Measurements from ENCODE around the gene SOX10.

The SOX10 gene

GRCh38 chr22:37970864-37971263 is 13.5 kb downstream of the SOX10 start:
- Histone ChIP-seq H3K4me3 (ENCODE audit: low read depth, low read length) (no peak overlapping the region), H3K27ac (ENCODE audit: extremely low read depth, low read depth, low read length) (no peak overlapping the region), H3K4me1 (ENCODE audit: control insufficient read depth, insufficient read depth, low read length) (no peaks in the 10 kb centered on the region), H3K36me3 (ENCODE audit: control insufficient read depth in 2 of 2, insufficient read depth in 1 of 2, low read length in 2 of 2) (peaks cover 7 to 46% of the 10 kb centered on the region in 2 experiments), H3K9me3 (ENCODE audit: control insufficient read depth, insufficient read depth, low read depth, low read length) (no peaks in the 10 kb centered on the region)
- TF ChIP-seq ZSCAN18 (tag by site-specific recombination; IDR thresholded peaks at IDR 0.05) = no peak
- CTCF ChIA-PET = interaction anchor here (0.6 to 2.3 kb wide), 5 partner anchors 19 to 1392 kb away, joined by 3 to 14 read pairs (median 3); no protein-coding TSS in a partner anchor
- POLR2A ChIA-PET = interaction anchor here (0.6 to 0.9 kb wide), 2 partner anchors 25 to 55 kb away, joined by 3 read pairs; no protein-coding TSS in a partner anchor

GRCh38 chr22:37968452-37969251 is 15.7 kb downstream of the SOX10 start:
- no peak for TF ChIP-seq KLF9 (tag by site-specific recombination; IDR thresholded peaks at IDR 0.05; ENCODE audit: low read depth)
- no peak for TF ChIP-seq ZNF394 (tag by site-specific recombination; IDR thresholded peaks at IDR 0.05; ENCODE audit: borderline replicate concordance)
- no peak for TF ChIP-seq ZNF76 (tag by site-specific recombination; IDR thresholded peaks at IDR 0.05; ENCODE audit: borderline replicate concordance, low read depth)
- TF ChIP-seq IKZF3 (tag by site-specific recombination; IDR thresholded peaks at IDR 0.05) = no peak
- no peak for TF ChIP-seq ZNF140 (tag by site-specific recombination; IDR thresholded peaks at IDR 0.05)
- TF ChIP-seq PBX3 (CRISPR knock-in tag; IDR thresholded peaks at IDR 0.05) = no peak
- no peak for TF ChIP-seq ZBTB7A (tag by site-specific recombination; IDR thresholded peaks at IDR 0.05; ENCODE audit: low read depth)
- TF ChIP-seq ZNF654 (tag by site-specific recombination; IDR thresholded peaks at IDR 0.05; ENCODE audit: low read depth) = no peak
- TF ChIP-seq ZNF24 (tag by site-specific recombination; IDR thresholded peaks at IDR 0.05) = no peak
- no peak for TF ChIP-seq MZF1 (tag by site-specific recombination; IDR thresholded peaks at IDR 0.05; ENCODE audit: borderline replicate concordance)
- TF ChIP-seq KLF7 (tag by site-specific recombination; IDR thresholded peaks at IDR 0.05; ENCODE audit: borderline replicate concordance) = no peak
- TF ChIP-seq ZNF670 (tag by site-specific recombination; IDR thresholded peaks at IDR 0.05; ENCODE audit: low read depth) = no peak
- Histone ChIP-seq H3K36me3 (ENCODE audit: control insufficient read depth in 2 of 2, insufficient read depth in 1 of 2, low read length in 2 of 2) (peaks cover 18 to 62% of the 10 kb centered on the region in 2 experiments), H3K4me1 (ENCODE audit: control insufficient read depth, insufficient read depth, low read length) (no peaks in the 10 kb centered on the region), H3K4me3 (ENCODE audit: low read depth, low read length) (no peak overlapping the region), H3K9me3 (ENCODE audit: control insufficient read depth, insufficient read depth, low read depth, low read length) (no peaks in the 10 kb centered on the region), H3K27ac (ENCODE audit: extremely low read depth, low read depth, low read length) (no peak overlapping the region)
- ChIA-PET CTCF (interaction anchor here (0.7 to 1.9 kb wide), 5 partner anchors 14 to 151 kb away, joined by 3 to 9 read pairs (median 4); partner anchors contain the start of genes C22orf23 and POLR2F), POLR2A (interaction anchor here (0.7 kb wide), 1 partner anchor 23 kb away, joined by 3 read pairs; no protein-coding TSS in a partner anchor)

GRCh38 chr22:37967637-37968451 is 16.5 kb downstream of the SOX10 start:
- CTCF ChIA-PET = interaction anchor here (0.7 to 1.9 kb wide), 4 partner anchors 13 to 288 kb away, joined by 3 to 9 read pairs (median 6); partner anchors contain the start of genes C22orf23 and POLR2F
- TF ChIP-seq ZNF626 (tag by site-specific recombination; IDR thresholded peaks at IDR 0.05) = no peak
- TF ChIP-seq SCRT2 (tag by site-specific recombination; IDR thresholded peaks at IDR 0.05) = peak; percentile 97
- no peak for TF ChIP-seq ZNF596 (tag by site-specific recombination; IDR thresholded peaks at IDR 0.05)
- no peak for TF ChIP-seq ZNF514 (tag by site-specific recombination; IDR thresholded peaks at IDR 0.05)
- TF ChIP-seq ZFHX2 (tag by site-specific recombination; conservative IDR thresholded peaks at IDR 0.05) = peak; percentile 73
- peak; percentile 92 for TF ChIP-seq SCRT1 (tag by site-specific recombination; IDR thresholded peaks at IDR 0.05; ENCODE audit: borderline replicate concordance)
- no peak for TF ChIP-seq PRDM2 (tag by site-specific recombination; IDR thresholded peaks at IDR 0.05; ENCODE audit: borderline replicate concordance)

More at GRCh38 chr22:37967637-37968451, 16.5 kb downstream of the SOX10 start:
- Histone ChIP-seq H3K4me1 (ENCODE audit: control insufficient read depth, insufficient read depth, low read length) (no peaks in the 10 kb centered on the region), H3K4me3 (ENCODE audit: low read depth, low read length) (no peak overlapping the region), H3K36me3 (ENCODE audit: control insufficient read depth in 2 of 2, insufficient read depth in 1 of 2, low read length in 2 of 2) (peaks cover 26 to 66% of the 10 kb centered on the region in 2 experiments), H3K9me3 (ENCODE audit: control insufficient read depth, insufficient read depth, low read depth, low read length) (no peaks in the 10 kb centered on the region), H3K27ac (ENCODE audit: extremely low read depth, low read depth, low read length) (no peak overlapping the region)
- POLR2A ChIA-PET = interaction anchor here (0.7 kb wide), 1 partner anchor 22 kb away, joined by 3 read pairs; no protein-coding TSS in a partner anchor
